GM12878 (cell line): Measurements from ENCODE around the gene PPP2R2D. TPM values are rescaled to one million over a fixed set of nuclear protein-coding genes. Genes with fewer than 3 reads are reported as not detected.

Source experiments
- ATAC-seq: fragments of 200-7000 bp; cut with Tn5 transposase; 3 replicates; pipeline ENCODE4 v1.9.1; 2020; ENCODE audit warnings: mild to moderate bottlenecking, moderate library complexity
- BruUV-seq: library from RNA; stranded (reverse); fragments of 400-500 nt; replicated peaks from 2 replicates; lab custom pipeline; 2021; lab: Mats Ljungman, UMichigan
- CTCF ChIA-PET: fragments of 300-600 bp; sonication (Branson Sonifier 250); formaldehyde crosslinking; extraction: SDS; loops from one replicate; lab custom pipeline; 2021; ENCODE audit warnings: inconsistent platforms; lab: Yijun Ruan, JAX
- POLR2A ChIA-PET: fragments of 350-600 bp; formaldehyde crosslinking; extraction: SDS; loops from one replicate; lab custom pipeline; 2021; ENCODE audit warnings: inconsistent platforms; lab: Charles Lee
- RAD21 ChIA-PET: fragments of 300-600 bp; sonication (Branson Sonifier 250); formaldehyde crosslinking; loops from one replicate; lab custom pipeline; 2023; ENCODE audit warnings: antibody characterized with exemption; ENCODE audit not compliant: unreplicated experiment; lab: Charles Lee
- SMC1A ChIA-PET: fragments of 300-600 bp; sonication (Branson Sonifier 250); formaldehyde crosslinking; loops from one replicate; lab custom pipeline; 2023; ENCODE audit not compliant: unreplicated experiment, uncharacterized antibody; lab: Charles Lee
- DNase-seq: peaks from one replicate; pipeline ENCODE4 v3.0.0-alpha.2; 2011; ENCODE audit warnings: low read depth, low spot score
- FAIRE-seq: peaks from 3 replicates; lab custom pipeline; 2011; peaks lifted over from hg19 to GRCh38; lab: Jason Lieb, UNC
- H2AFZ ChIP-seq: 2 replicates; pipeline ENCODE4 v1.6.0; 2011; ENCODE audit warnings: low read depth, low read length, control low read depth; ENCODE audit not compliant: control insufficient read depth
- H3K27ac ChIP-seq: 2 replicates; pipeline ENCODE4 v1.5.1; 2011; ENCODE audit warnings: control low read depth; ENCODE audit not compliant: control insufficient read depth, insufficient read depth
- H3K27me3 ChIP-seq, 2 experiments: replicated peaks in 1 of 2; 2 replicates each; pipeline versions ENCODE4 v1.6.0 to v1.6.1; 2011; ENCODE audit warnings: low read length in 1 of 2; ENCODE audit not compliant: control insufficient read depth in 2 of 2, insufficient read depth in 2 of 2
- H3K36me3 ChIP-seq, 2 experiments: 2 replicates each; pipeline ENCODE4 v1.5.1; 2011; ENCODE audit warnings: low read length in 1 of 2; ENCODE audit not compliant: control insufficient read depth in 2 of 2, insufficient read depth in 2 of 2
- H3K4me1 ChIP-seq: 2 replicates; pipeline ENCODE4 v1.6.1; 2011; ENCODE audit warnings: mild to moderate bottlenecking, low read length, moderate library complexity, mixed read lengths; ENCODE audit not compliant: control insufficient read depth, insufficient read depth
- H3K4me2 ChIP-seq: 2 replicates; pipeline ENCODE4 v1.6.0; 2011; ENCODE audit warnings: control low read depth; ENCODE audit not compliant: control insufficient read depth, insufficient read depth
- H3K4me3 ChIP-seq: fragments of 200-600 bp; sonication (generic); 2 replicates; pipeline ENCODE4 v1.5.1; 2016
- H3K79me2 ChIP-seq: 2 replicates; pipeline ENCODE4 v1.6.0; 2011; ENCODE audit warnings: low read length; ENCODE audit not compliant: control insufficient read depth, insufficient read depth
- H3K9ac ChIP-seq: 2 replicates; pipeline ENCODE4 v1.8.0; 2011; ENCODE audit warnings: low read length, control low read depth, mixed read lengths; ENCODE audit not compliant: control insufficient read depth, insufficient read depth
- H3K9me3 ChIP-seq: replicated peaks from 3 replicates; pipeline ENCODE4 v1.5.1; 2011; ENCODE audit warnings: mild to moderate bottlenecking, low read length; ENCODE audit not compliant: control insufficient read depth, insufficient read depth
- H4K20me1 ChIP-seq: 2 replicates; pipeline ENCODE4 v1.6.0; 2011; ENCODE audit not compliant: control insufficient read depth, insufficient read depth
- EP300 ChIP-seq, 2 experiments: fragments of 150-350 bp in 1 of 2; IDR thresholded peaks; 2 replicates each; pipeline ENCODE4 v1.6.1; 2011 to 2012; ENCODE audit warnings: low read depth in 2 of 2, low read length in 2 of 2, borderline replicate concordance in 1 of 2, improper control_type of control experiment in 1 of 2, inconsistent platforms in 1 of 2; ENCODE audit not compliant: control insufficient read depth in 1 of 2
- ESRRA ChIP-seq: IDR thresholded peaks from 2 replicates; pipeline ENCODE4 v1.6.1; 2012; ENCODE audit warnings: mild to moderate bottlenecking, low read length, improper control_type of control experiment
- FOXK2 ChIP-seq: fragments of 450-650 bp; IDR thresholded peaks from 2 replicates; pipeline ENCODE4 v1.6.1; 2017; ENCODE audit warnings: mild to moderate bottlenecking, moderate library complexity
- HDAC2 ChIP-seq: fragments of 200-600 bp; sonication (generic); IDR thresholded peaks from 2 replicates; pipeline ENCODE4 v1.6.1; 2017
- IKZF2 ChIP-seq, 2 experiments: fragments of 450-650 bp; IDR thresholded peaks; 2 replicates each; pipeline ENCODE4 v1.6.1; 2017; ENCODE audit warnings: mild to moderate bottlenecking in 2 of 2, moderate library complexity in 2 of 2
- LARP7 ChIP-seq: fragments of 450-650 bp; IDR thresholded peaks from 2 replicates; pipeline ENCODE4 v1.6.1; 2017; ENCODE audit warnings: mild to moderate bottlenecking
- MYC ChIP-seq: IDR thresholded peaks from 2 replicates; pipeline ENCODE4 v1.6.1; 2011; ENCODE audit warnings: mild to moderate bottlenecking, low read length, moderate library complexity, inconsistent platforms; ENCODE audit not compliant: insufficient read depth, insufficient replicate concordance, insufficient read length, severe bottlenecking
- POLR2AphosphoS5 ChIP-seq: IDR thresholded peaks from 2 replicates; pipeline ENCODE4 v1.6.1; 2011; ENCODE audit warnings: mild to moderate bottlenecking, low read length, inconsistent platforms
- SMAD5 ChIP-seq: IDR thresholded peaks from 2 replicates; pipeline ENCODE4 v1.6.1; 2016; ENCODE audit warnings: antibody characterized with exemption, low read depth
- YBX1 ChIP-seq: fragments of 450-650 bp; IDR thresholded peaks from 2 replicates; pipeline ENCODE4 v1.6.1; 2016; ENCODE audit warnings: antibody characterized with exemption
- ZNF274 ChIP-seq: IDR thresholded peaks from one replicate; pipeline ENCODE4 v1.8.0; 2011; ENCODE audit not compliant: insufficient read length, insufficient read depth
- ZNF622 ChIP-seq: fragments of 450-650 bp; IDR thresholded peaks from 2 replicates; pipeline ENCODE4 v1.6.1; 2017; ENCODE audit warnings: mild to moderate bottlenecking, inconsistent platforms
- ZZZ3 ChIP-seq: IDR thresholded peaks from 2 replicates; pipeline ENCODE4 v1.6.1; 2011; ENCODE audit warnings: low read depth; ENCODE audit not compliant: control insufficient read depth, insufficient read length
- WGBS: methylation state at CpG from one replicate; pipeline ENCODE4 v1.1.6; 2016; ENCODE audit warnings: low lambda C conversion rate; ENCODE audit not compliant: insufficient replicate concordance, insufficient coverage; ENCODE audit errors: missing lambda C conversion rate; 5-methylcytosine and 5-hydroxymethylcytosine counted together
- in situ Hi-C: fragments of 300-500 bp; cut with MboI; formaldehyde crosslinking; loops from 9 replicates; pipeline ENCODE4 v1.14.3; 2018; ENCODE audit warnings: mixed read lengths
- intact Hi-C: fragments of 100-400 bp; cut with micrococcal nuclease; formaldehyde crosslinking; loops from one replicate; pipeline ENCODE4 v1.14.2; 2022; ENCODE audit not compliant: unreplicated experiment
- polyA plus RNA-seq, 11 experiments: library from polyadenylated mRNA; depleted of rRNA in 4 of 11; unstranded in 6 of 11; stranded (reverse) in 5 of 11; fragments of >200 nt; fragmentation: Nextera tagmentation in 4 of 11; fragmentation: Illumina TruSeq in 1 of 11; extraction: Ambion mirVana in 4 of 11; extraction: Trizol in 1 of 11; gene quantifications; 1 replicate in 1 of 11; 2 replicates in 10 of 11; pipeline versions ENCODE4 v1.2.1 to v1.2.3, GENCODE V29; 2011 to 2016; ENCODE audit warnings: inconsistent platforms in 2 of 11, missing spikeins in 2 of 11, low read depth in 1 of 11
- total RNA-seq, 4 experiments: library from RNA; depleted of rRNA in 3 of 4; stranded (reverse); fragments of >200 nt in 3 of 4; fragmentation: Illumina TruSeq in 1 of 4; extraction: Trizol in 1 of 4; gene quantifications; 2 replicates each; pipeline versions ENCODE4 v1.2.1 to v1.2.3, GENCODE V29; 2013 to 2021
- TF ChIP-seq, protein P1 (sequence below): fragments of 450-650 bp; formaldehyde crosslinking; IDR thresholded peaks from 2 replicates; pipeline ENCODE4 v1.5.0; 2022; ENCODE audit warnings: mild to moderate bottlenecking, missing genetic modification characterization
- TF ChIP-seq, protein P2 (sequence below): IDR thresholded peaks from 2 replicates; pipeline ENCODE4 v1.6.1; 2012; ENCODE audit warnings: low read depth, low read length, improper control_type of control experiment

PPP2R2D gene
- total and polyA plus RNA-seq, 10 of the 15 experiments (the other 5 are each of a cell fraction or from before 2014, with no cell fraction given) = 2.8 to 41.9 (median 21.8) TPM

DNA sequence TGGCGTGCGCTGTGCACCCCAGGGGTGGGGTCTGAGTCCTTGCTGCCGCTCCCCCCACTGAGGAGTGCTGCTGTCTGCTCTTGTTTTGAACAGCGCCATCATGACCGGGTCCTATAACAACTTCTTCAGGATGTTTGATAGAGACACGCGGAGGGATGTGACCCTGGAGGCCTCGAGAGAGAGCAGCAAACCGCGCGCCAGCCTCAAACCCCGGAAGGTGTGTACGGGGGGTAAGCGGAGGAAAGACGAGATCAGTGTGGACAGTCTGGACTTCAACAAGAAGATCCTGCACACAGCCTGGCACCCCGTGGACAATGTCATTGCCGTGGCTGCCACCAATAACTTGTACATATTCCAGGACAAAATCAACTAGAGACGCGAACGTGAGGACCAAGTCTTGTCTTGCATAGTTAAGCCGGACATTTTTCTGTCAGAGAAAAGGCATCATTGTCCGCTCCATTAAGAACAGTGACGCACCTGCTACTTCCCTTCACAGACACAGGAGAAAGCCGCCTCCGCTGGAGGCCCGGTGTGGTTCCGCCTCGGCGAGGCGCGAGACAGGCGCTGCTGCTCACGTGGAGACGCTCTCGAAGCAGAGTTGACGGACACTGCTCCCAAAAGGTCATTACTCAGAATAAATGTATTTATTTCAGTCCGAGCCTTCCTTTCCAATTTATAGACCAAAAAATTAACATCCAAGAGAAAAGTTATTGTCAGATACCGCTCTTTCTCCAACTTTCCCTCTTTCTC lies 55.0 kb downstream of the PPP2R2D start:
- ATAC-seq = no peak
- TF ChIP-seq MYC (no peak), ESRRA (no peak), IKZF2 (IDR thresholded peaks at IDR 0.05) (no peak), YBX1 (no peak), HDAC2 (no peak), ZZZ3 (no peak), FOXK2 (no peak), EP300 (IDR thresholded peaks at IDR 0.05; ENCODE audit: borderline replicate concordance in 1 of 2, control insufficient read depth in 1 of 2, low read depth in 2 of 2, low read length in 2 of 2) (no peak), ZNF274 (no peak), POLR2AphosphoS5 (no peak), SMAD5 (no peak), LARP7 (no peak), ZNF622 (no peak)
- TF ChIP-seq, protein P1, sequence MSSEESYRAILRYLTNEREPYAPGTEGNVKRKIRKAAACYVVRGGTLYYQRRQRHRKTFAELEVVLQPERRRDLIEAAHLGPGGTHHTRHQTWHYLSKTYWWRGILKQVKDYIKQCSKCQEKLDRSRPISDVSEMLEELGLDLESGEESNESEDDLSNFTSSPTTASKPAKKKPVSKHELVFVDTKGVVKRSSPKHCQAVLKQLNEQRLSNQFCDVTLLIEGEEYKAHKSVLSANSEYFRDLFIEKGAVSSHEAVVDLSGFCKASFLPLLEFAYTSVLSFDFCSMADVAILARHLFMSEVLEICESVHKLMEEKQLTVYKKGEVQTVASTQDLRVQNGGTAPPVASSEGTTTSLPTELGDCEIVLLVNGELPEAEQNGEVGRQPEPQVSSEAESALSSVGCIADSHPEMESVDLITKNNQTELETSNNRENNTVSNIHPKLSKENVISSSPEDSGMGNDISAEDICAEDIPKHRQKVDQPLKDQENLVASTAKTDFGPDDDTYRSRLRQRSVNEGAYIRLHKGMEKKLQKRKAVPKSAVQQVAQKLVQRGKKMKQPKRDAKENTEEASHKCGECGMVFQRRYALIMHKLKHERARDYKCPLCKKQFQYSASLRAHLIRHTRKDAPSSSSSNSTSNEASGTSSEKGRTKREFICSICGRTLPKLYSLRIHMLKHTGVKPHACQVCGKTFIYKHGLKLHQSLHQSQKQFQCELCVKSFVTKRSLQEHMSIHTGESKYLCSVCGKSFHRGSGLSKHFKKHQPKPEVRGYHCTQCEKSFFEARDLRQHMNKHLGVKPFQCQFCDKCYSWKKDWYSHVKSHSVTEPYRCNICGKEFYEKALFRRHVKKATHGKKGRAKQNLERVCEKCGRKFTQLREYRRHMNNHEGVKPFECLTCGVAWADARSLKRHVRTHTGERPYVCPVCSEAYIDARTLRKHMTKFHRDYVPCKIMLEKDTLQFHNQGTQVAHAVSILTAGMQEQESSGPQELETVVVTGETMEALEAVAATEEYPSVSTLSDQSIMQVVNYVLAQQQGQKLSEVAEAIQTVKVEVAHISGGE (CRISPR knock-in tag) = no peak
- TF ChIP-seq, protein P2, sequence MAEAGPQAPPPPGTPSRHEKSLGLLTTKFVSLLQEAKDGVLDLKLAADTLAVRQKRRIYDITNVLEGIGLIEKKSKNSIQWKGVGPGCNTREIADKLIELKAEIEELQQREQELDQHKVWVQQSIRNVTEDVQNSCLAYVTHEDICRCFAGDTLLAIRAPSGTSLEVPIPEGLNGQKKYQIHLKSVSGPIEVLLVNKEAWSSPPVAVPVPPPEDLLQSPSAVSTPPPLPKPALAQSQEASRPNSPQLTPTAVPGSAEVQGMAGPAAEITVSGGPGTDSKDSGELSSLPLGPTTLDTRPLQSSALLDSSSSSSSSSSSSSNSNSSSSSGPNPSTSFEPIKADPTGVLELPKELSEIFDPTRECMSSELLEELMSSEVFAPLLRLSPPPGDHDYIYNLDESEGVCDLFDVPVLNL = no peak
- Histone ChIP-seq H3K9me3 (no peaks in the 10 kb centered on the region), H3K27me3 (no peaks in the 10 kb centered on the region), H2AFZ (no peak overlapping the region), H3K4me1 (no peaks in the 10 kb centered on the region), H3K9ac (no peak overlapping the region), H4K20me1 (no peaks in the 10 kb centered on the region), H3K4me2 (no peak overlapping the region), H3K36me3 (peaks cover 12 to 22% of the 10 kb centered on the region in 2 experiments; a peak in 3 of 4 replicates), H3K27ac (no peak overlapping the region), H3K4me3 (no peak overlapping the region), H3K79me2 (no peaks in the 10 kb centered on the region)
- ChIA-PET SMC1A (no interaction called here), POLR2A (no interaction called here), RAD21 (no interaction called here), CTCF (no interaction called here)
- no peak for DNase-seq
- FAIRE-seq = no peak
- intact Hi-C loops (no loop called here), in situ Hi-C loops (no loop called here)
- TSS peak; percentile 10 for BruUV-seq
- WGBS = 96% methylated on average over 38 of the region's 38 CpGs
